HepG2 (cell line): ENCODE measurements around the gene THRAP3. TPM values are rescaled to one million over a fixed set of nuclear protein-coding genes. Genes with fewer than 3 reads are reported as not detected.
A peak's percentile ranks its signal among the peaks of the same experiment; 100 is the strongest.

Experiments
- BRD4 ChIP-seq: sonication (generic); formaldehyde crosslinking; IDR thresholded peaks from 2 replicates; pipeline ENCODE4 v1.4.0; 2020; ENCODE audit warnings: missing genetic modification reagents
- CHD4 ChIP-seq: fragments of 200-600 bp; sonication (generic); IDR thresholded peaks from 2 replicates; pipeline ENCODE4 v1.7.0; 2017; ENCODE audit warnings: mild to moderate bottlenecking, low read length, borderline replicate concordance
- GATA4 ChIP-seq: sonication (generic); IDR thresholded peaks from 2 replicates; pipeline ENCODE4 v1.6.1; 2016; ENCODE audit warnings: antibody characterized with exemption, low read depth, borderline replicate concordance
- HES4 ChIP-seq: sonication (generic); formaldehyde crosslinking; IDR thresholded peaks from 2 replicates; pipeline ENCODE4 v1.9.0; 2021; ENCODE audit warnings: mild to moderate bottlenecking, missing genetic modification reagents, borderline replicate concordance
- HMGA1 ChIP-seq: sonication (generic); formaldehyde crosslinking; conservative IDR thresholded peaks from 2 replicates; pipeline ENCODE4 v1.4.0; 2020; ENCODE audit warnings: missing genetic modification reagents
- MEIS1 ChIP-seq: sonication (generic); formaldehyde crosslinking; IDR thresholded peaks from 2 replicates; pipeline ENCODE4 v1.9.0; 2021; ENCODE audit warnings: mild to moderate bottlenecking, missing genetic modification reagents, moderate library complexity, borderline replicate concordance
- PAWR ChIP-seq: sonication (generic); formaldehyde crosslinking; IDR thresholded peaks from 2 replicates; pipeline ENCODE4 v1.4.0; 2020; ENCODE audit warnings: missing genetic modification reagents, mild to moderate bottlenecking, borderline replicate concordance
- SOX13 ChIP-seq, 3 experiments: fragments of 450-650 bp in 1 of 3; sonication (generic) in 1 of 3; formaldehyde crosslinking in 1 of 3; IDR thresholded peaks in 2 of 3; conservative IDR thresholded peaks in 1 of 3; 2 replicates each; pipeline versions ENCODE4 v1.5.0 to v1.6.1; 2016 to 2020; ENCODE audit warnings: antibody characterized with exemption in 1 of 3, mild to moderate bottlenecking in 1 of 3, missing compliant biosample characterization in 1 of 3, missing genetic modification reagents in 1 of 3, moderate library complexity in 1 of 3
- SOX6 ChIP-seq, 2 experiments: fragments of 450-650 bp in 1 of 2; sonication (generic) in 1 of 2; formaldehyde crosslinking in 1 of 2; IDR thresholded peaks; 2 replicates each; pipeline versions ENCODE4 v1.4.0 to v1.6.1; 2017 to 2020; ENCODE audit warnings: antibody characterized with exemption in 1 of 2, mild to moderate bottlenecking in 1 of 2, missing genetic modification reagents in 1 of 2
- THAP7 ChIP-seq: sonication (generic); formaldehyde crosslinking; IDR thresholded peaks from 2 replicates; pipeline ENCODE4 v1.8.1; 2023; ENCODE audit warnings: mild to moderate bottlenecking, missing genetic modification reagents
- THAP9 ChIP-seq: sonication (generic); formaldehyde crosslinking; IDR thresholded peaks from 2 replicates; pipeline ENCODE4; 2020; ENCODE audit warnings: missing genetic modification reagents, mild to moderate bottlenecking, borderline replicate concordance
- ZBTB4 ChIP-seq: sonication (generic); formaldehyde crosslinking; IDR thresholded peaks from 2 replicates; pipeline ENCODE4 v1.4.0; 2020; ENCODE audit warnings: missing genetic modification reagents, mild to moderate bottlenecking, borderline replicate concordance
- ZNF331 ChIP-seq: sonication (generic); formaldehyde crosslinking; IDR thresholded peaks from 2 replicates; pipeline ENCODE4 v1.4.0; 2020; ENCODE audit warnings: missing genetic modification reagents
- ZNF704 ChIP-seq: sonication (generic); formaldehyde crosslinking; IDR thresholded peaks from 2 replicates; pipeline ENCODE4 v1.8.1; 2023; ENCODE audit warnings: mild to moderate bottlenecking, inconsistent platforms, moderate library complexity, missing genetic modification reagents, borderline replicate concordance
- ZNF772 ChIP-seq: sonication (generic); formaldehyde crosslinking; IDR thresholded peaks from 2 replicates; pipeline ENCODE4 v1.5.0; 2020; ENCODE audit warnings: mild to moderate bottlenecking, missing genetic modification reagents
- ZSCAN20 ChIP-seq: sonication (generic); formaldehyde crosslinking; IDR thresholded peaks from 2 replicates; pipeline ENCODE4 v1.4.0; 2020; ENCODE audit warnings: missing genetic modification reagents, mild to moderate bottlenecking, borderline replicate concordance
- polyA plus RNA-seq, 8 experiments: library from polyadenylated mRNA; depleted of rRNA in 3 of 8; stranded (reverse) in 7 of 8; unstranded in 1 of 8; fragments of >200 nt; fragmentation: Illumina TruSeq in 4 of 8; extraction: Trizol in 4 of 8; gene quantifications; 2 replicates each; pipeline versions ENCODE4 v1.2.1 to v1.2.3, GENCODE V29; 2011 to 2016; ENCODE audit warnings: low read depth in 4 of 8, missing spikeins in 1 of 8, mixed read lengths in 1 of 8; ENCODE audit not compliant: insufficient read depth in 1 of 8
- total RNA-seq, 5 experiments: library from RNA; depleted of rRNA; stranded (reverse); fragments of >200 nt; fragmentation: Illumina TruSeq; extraction: Trizol; gene quantifications; 2 replicates each; pipeline ENCODE4 v1.2.3, GENCODE V29; 2016; ENCODE audit warnings: low read depth in 1 of 5

THRAP3 gene
- total and polyA plus RNA-seq, 2 of the 13 experiments (the other 11 are each of a cell fraction or from before 2014, with no cell fraction given) = 45.0 to 92.6 TPM

- peak; percentile 82; the same call in 1 of the 2 replicates for TF ChIP-seq MEIS1 (CRISPR knock-in tag)
- TF ChIP-seq CHD4 = peak; percentile 92; the same call in 1 of the 2 replicates
- no peak; the same call in 1 of the 2 replicates for TF ChIP-seq SOX13 (IDR thresholded peaks at IDR 0.05)
- TF ChIP-seq SOX13 (CRISPR knock-in tag; conservative IDR thresholded peaks at IDR 0.05 in 1 of 2, IDR thresholded peaks at IDR 0.05 in 1 of 2) = peak in 1 of 2 experiments; percentile 43; a peak in 1 of 4 replicates
- peak; percentile 12; the same call in 1 of the 2 replicates for TF ChIP-seq ZSCAN20
- no peak for TF ChIP-seq PAWR
- peak; percentile 74; the same call in 1 of the 2 replicates for TF ChIP-seq THAP9 (CRISPR knock-in tag)
- TF ChIP-seq HES4 (CRISPR knock-in tag) = 0 out of 2 replicates have a peak, but pooled peaks have one; percentile 46
- 0 out of 2 replicates have a peak, but pooled peaks have one; percentile 40 for TF ChIP-seq BRD4 (CRISPR knock-in tag)
- TF ChIP-seq SOX6 (IDR thresholded peaks at IDR 0.05) = no peak
- peak; percentile 61 for TF ChIP-seq SOX6 (CRISPR knock-in tag; IDR thresholded peaks at IDR 0.05)
- no peak for TF ChIP-seq THAP7 (CRISPR knock-in tag)
- peak; percentile 60 for TF ChIP-seq ZNF772 (CRISPR knock-in tag)
- 0 out of 2 replicates have a peak, but pooled peaks have one; percentile 43 for TF ChIP-seq ZNF704 (CRISPR knock-in tag)
- peak; percentile 74; the same call in 1 of the 2 replicates for TF ChIP-seq ZBTB4 (CRISPR knock-in tag)
- TF ChIP-seq GATA4 = peak; percentile 53; the same call in 1 of the 2 replicates
- peak; percentile 87 for TF ChIP-seq ZNF331
- no peak for TF ChIP-seq HMGA1 (CRISPR knock-in tag)
Measured at GRCh38 chr1:36323636-36324352, 99.6 kb downstream of the THRAP3 start, which contains the start of gene EVA1B (continued).
